ENCODE data around the gene ANKRD42.
A peak's percentile ranks its signal among the peaks of the same experiment; 100 is the strongest.
"Not testable (repeated sequence)": the region's sequence is repeated elsewhere in the genome, so short reads cannot be mapped to it uniquely, and the experiment has no call there.

Gene ANKRD42

GRCh38 chr11:83174008-83174407 is 19.5 kb upstream of the ANKRD42 start:
- no peak for DNase-seq

GRCh38 chr11:83175815-83176214 is 17.7 kb upstream of the ANKRD42 start:
- DNase-seq, result no peak

- no peak for DNase-seq
Measured at GRCh38 chr11:83181815-83182214, 11.7 kb upstream of the ANKRD42 start.

DNA sequence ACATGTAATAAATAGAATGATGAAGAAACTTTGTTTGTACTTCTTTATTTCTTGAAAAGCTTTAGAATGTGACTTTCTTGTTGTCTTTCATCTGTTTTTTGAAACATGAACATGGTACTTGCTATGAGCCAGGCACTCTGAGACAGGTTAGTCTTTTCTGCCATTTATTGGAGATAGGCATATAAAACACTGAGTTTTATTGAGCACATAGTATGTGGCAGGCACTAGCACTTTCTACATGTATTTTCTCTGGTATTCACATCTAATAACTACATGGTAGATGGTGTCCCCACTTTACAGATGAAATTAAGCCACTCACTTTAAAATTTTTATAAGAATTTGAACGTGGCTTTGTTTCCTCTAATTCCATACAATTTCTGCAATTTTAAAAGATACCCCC is 7.7 kb upstream of the ANKRD42 start:
- DNase-seq, result no peak

DNA sequence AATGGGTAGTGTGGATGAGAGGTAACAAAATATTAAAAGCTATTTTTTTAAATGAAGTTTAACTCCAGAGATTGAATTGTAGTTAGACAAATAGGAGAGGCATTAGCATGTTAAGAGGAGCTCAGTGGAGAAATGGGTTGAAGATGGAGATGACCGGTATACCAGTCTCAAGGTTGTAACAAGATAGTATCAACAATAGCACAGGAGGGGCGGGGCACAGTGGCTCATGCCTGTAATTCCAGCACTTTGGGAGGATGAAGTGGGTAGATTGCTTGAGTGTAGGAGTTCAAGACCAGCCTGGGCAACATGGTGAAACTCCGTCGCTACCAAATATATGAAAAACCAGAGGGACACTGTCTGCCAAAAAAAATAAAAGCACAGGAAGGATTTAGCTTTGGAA is 6.0 kb upstream of the ANKRD42 start:
- no peak for DNase-seq

- DNase-seq, result no peak
Measured at GRCh38 chr11:83191491-83191890, 2.0 kb upstream of the ANKRD42 start.

GRCh38 chr11:83191986-83192385 is 1.5 kb upstream of the ANKRD42 start:
- DNase-seq, result no peak

GRCh38 chr11:83192606-83193245 is 786 bp upstream of the ANKRD42 start:
- DNase-seq, result no peak

DNA sequence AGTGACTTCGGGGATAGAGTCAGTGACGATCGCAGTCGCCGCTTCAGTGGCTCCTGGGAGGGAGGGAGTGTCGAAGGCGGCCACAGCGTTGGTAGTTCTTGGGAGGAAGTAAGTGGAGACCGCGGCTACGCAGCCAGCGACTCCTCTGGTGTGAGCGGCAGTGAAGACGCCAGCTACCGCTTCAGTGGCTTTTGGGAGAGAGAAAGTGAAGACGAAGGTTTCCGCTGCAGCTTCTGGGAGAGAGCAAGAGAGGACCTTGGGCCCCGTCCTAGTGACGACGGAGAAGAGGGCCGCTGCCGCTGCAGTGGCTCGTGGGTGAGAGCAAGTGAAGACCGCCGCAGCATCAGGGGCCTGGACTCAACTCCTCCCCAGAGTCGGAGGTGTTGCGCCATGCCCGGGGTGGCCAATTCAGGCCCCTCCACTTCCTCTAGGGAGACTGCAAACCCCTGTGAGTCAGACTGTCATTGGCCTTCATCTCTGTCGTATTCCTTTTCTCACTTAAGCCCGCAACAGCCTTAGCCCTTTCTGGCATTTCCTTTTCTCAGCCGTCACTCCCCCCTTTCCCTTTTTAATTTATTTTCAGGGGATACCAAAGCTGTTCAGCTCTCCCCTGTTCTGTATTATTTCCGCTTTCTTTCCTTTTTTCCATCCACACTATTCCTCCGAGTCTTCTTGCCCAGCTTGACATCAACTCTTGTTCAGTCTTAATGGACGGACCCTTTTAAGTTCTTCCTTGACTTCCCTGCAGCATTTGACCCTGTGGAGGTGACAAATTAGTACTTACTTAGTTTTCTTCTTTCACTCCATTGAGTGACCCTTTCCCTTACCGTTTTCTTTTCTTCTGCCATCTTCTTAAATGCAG is 1.0 kb downstream of the ANKRD42 start:
- DNase-seq, result peak; percentile 72 to 85

DNA sequence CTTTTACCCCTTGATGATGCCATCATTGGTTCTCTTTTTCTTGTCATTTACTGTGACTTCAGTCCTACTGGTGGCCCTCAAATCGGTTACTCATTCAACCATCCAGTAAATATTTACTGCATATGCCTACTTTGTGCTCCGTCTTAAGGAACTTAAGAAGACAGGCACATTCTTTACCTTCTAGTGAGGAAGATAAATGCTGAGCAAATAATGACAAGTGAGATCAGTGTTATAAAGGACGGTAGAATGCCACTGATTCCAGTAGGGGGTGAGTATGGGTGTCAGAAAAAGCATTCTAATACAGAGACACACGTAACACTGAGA is 1.6 kb downstream of the ANKRD42 start:
- DNase-seq, result peak; percentile 35

DNA sequence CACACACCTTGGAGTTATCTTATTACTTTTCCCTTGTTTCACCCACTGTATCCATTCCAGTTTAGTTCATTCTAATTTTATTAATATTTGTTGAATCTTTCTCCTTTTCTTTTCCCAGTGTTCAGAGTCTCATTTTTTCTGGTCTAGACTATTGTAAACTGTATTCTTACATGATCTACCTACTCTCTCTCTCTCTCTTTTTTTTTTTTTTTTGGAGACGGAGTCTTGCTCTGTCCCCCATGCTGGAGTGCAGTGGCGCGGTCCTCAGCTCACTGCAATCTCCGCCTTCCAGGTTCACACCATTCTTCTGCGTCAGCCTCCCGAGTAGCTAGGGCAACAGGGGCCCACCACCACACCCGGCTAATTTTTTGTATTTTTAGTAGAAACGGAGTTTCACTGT is 2.1 kb downstream of the ANKRD42 start:
- DNase-seq, result no peak

DNA sequence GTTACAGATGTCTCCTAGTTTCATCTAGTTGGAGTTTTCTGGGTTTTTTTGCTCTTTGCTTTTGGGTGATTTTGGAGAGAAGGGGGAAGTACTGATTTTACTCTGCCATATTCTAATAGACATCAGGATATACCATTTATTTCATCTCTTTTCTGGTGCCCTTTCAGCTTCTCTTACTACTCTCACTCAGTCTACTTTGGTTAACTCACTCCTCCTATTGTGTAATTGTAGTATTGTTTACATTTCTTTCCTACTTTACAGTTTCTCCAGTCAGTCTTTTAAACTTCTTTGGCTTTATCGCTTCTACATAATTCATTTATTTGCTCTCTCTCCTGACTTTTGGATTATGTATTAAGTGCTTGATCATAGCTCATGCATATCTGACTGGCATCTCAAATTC is 6.5 kb downstream of the ANKRD42 start:
- DNase-seq, result no peak

GRCh38 chr11:83205608-83206185 is 12.2 kb downstream of the ANKRD42 start:
- no peak for DNase-seq

DNA sequence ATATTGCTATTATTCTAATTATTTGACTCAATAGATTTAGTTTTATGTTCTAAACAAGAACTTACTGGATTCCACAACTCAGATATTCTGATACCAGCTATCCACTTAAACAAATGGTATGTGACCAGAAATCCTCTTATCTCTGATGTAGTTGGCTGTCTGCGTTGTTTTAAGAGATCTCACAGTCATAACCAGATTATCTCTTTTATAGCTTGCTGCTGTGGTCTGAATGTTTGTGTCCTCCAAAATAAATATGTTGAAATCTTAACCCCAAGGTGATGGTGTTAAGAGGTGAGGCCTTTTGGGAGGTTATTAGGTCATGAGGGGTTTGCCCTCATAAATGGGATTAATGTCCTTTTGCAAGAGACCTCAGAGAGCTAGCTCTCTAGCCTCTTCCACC is 12.7 kb downstream of the ANKRD42 start:
- no peak for DNase-seq

DNA sequence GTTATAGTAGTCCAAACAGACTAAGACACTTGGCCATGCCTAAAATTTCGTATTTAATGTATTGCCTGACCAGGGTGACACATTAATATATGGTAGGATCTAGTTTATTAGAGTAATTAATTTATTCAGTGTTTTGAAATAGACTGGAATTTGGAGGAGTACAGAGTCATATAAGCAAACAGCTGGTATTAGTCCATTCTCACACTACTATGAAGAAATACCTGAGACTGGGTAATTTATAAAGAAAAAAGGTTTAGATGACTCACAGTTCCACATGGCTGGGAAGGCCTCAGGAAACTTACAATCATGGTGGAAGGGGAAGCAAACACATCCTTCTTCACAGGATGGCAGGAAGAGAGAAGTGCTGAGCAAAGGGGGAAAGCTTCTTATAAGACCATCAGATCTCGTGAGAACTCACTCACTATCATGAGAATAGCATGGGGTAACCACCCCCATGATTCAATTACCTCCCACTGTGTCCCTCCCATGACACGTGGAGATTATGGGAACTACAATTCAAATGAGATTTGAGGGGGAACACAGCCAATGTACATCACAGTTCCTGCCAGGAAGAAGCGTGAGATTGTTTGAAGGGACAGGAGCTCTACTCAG is 13.4 kb downstream of the ANKRD42 start:
- not testable (repeated sequence) for DNase-seq

DNA sequence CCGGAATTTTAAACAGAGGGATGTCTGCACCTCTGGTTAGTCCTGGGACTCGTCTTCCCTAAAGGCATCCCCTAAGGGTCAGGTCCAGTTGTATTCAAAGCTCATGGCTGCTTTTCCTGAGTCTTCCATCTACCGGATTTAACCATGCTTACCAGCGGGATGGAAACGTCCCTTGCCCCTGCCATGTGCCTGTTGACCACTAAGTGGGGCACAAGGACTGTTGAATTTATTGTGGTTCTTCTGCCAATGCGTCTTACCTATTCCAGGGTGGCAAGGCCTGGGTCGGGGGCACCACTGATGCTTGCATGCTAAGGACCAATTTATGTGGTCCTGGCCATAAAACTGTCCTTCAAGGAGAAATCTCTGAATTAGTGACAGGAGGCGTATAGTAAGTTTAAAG is 25.6 kb downstream of the ANKRD42 start:
- DNase-seq, result no peak

GRCh38 chr11:83220260-83220659 is 26.7 kb downstream of the ANKRD42 start:
- DNase-seq, result no peak

DNA sequence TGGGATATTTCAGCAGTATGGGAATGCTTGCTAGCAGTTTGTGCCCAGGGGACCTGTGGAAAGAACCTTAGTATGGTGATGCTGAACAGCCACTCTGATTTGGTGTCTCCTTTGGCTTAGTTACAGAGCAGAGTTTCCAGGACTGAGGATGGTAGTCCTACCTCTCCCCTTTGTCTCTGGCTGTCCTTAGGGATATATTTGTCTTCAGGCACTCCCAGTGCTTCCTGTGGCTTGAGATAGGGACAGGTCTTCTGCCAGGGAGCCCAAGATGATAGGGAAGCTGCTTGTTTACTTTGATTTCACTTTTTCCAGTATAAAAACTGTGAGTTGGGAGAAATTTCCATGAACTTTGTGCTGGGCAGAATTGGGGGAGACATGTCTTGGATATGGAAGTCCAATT is 28.2 kb downstream of the ANKRD42 start:
- no peak for DNase-seq

- DNase-seq, result no peak
Measured at GRCh38 chr11:83222499-83222898, 29.0 kb downstream of the ANKRD42 start.

DNA sequence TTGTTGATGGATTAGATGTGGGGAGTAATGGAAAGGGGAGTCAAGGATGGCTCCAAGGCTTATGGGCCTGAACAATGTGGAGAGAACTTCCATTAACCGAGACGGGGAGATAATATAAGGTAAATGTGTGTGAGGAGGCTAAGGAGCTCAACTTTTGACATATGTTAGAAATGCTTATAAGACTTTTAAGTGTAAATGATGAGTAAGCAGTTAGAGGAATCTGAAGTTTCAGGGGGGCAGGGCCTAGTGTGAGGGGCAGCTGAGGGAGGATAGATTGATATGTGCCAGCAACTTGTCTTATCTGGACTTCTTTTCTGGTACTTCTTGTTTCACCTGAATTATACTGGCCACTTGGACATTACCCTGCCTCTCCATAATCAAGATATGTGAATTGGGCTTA is 29.9 kb downstream of the ANKRD42 start:
- DNase-seq, result no peak

GRCh38 chr11:83235825-83236224 is 42.3 kb downstream of the ANKRD42 start:
- no peak for DNase-seq

DNA sequence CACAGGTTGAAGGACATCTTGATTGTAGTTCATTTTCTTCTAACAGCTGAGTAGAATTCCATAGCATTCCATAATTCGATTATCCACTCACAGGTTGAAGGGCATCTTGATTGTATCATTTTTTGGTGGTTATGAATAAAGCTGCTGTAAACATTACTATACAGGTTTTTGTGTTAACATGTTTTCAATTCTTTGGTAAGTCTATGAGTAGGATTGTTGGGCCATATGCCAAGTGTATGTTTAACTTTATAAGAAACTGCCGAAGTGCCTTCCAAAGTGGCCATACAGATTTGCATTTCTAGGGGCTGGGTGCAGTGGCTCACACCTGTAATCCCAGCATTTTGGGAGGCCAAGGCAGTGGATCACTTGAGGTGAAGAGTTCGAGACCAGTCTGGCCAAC is 44.6 kb downstream of the ANKRD42 start:
- DNase-seq, result no peak

DNA sequence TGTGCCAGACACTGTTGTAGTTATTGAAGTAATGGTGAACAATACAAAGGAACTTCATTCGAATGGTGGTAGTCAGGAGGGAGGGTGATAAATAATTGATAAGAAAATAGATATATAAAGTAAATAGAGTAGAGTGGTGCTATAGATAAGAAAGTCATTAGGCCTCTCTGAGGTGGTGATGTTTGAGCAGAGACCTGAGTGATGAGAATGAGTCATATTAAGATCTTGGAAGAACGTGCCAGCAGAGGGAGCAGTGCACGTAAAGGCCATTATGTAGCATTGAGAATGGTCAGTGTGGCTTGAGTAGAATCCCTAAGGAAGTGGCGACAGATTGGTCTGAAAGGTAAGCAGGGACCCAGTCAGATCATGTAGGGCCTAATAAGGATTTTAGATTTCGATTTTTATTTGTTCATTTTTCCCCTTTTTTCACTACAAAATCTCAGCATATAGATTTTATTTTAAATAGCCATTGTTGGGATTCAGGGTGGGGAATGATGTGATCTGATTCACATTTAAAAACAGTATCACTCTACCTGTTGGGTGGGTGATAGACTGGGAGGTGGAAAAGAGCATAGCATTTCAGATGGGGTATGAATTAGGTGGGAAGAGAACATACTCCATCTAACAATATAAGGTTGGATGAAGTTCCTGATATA is 47.9 kb downstream of the ANKRD42 start:
- DNase-seq, result peak; percentile 47 to 61

Measured in AML-193 (cell line).